ENCODE measurements around the gene PIGN.

GRCh38 chr18:62144338-62144737 lies 42.5 kb downstream of the PIGN start:
- TF ChIP-seq CTCF (IDR thresholded peaks at IDR 0.05) (no peak), POLR2A (IDR thresholded peaks at IDR 0.05) (no peak)
